Astrocyte (in vitro differentiated cells and primary cell): ENCODE data around the gene GNPTG. TPM values are rescaled to one million over a fixed set of nuclear protein-coding genes. Genes with fewer than 3 reads are reported as not detected.

Source experiments
- DNase-seq: peaks from one replicate; pipeline ENCODE4 v3.0.0-alpha.2; 2010; ENCODE audit warnings: low read depth
- FAIRE-seq: peaks from 2 replicates; lab custom pipeline; 2011; peaks lifted over from hg19 to GRCh38; lab: Jason Lieb, UNC
- H2AFZ ChIP-seq: 2 replicates; pipeline ENCODE4 v1.6.0; 2012; ENCODE audit warnings: low read depth, low read length, inconsistent platforms
- H3K27ac ChIP-seq: 2 replicates; pipeline ENCODE4 v1.5.1; 2011; ENCODE audit warnings: low read depth, low read length, inconsistent platforms
- H3K27me3 ChIP-seq: 2 replicates; pipeline ENCODE4 v1.6.0; 2011; ENCODE audit warnings: low read length, inconsistent platforms; ENCODE audit not compliant: insufficient read depth
- H3K36me3 ChIP-seq: 2 replicates; pipeline ENCODE4 v1.5.1; 2011; ENCODE audit warnings: low read length, inconsistent platforms; ENCODE audit not compliant: insufficient read depth
- H3K4me1 ChIP-seq: 2 replicates; pipeline ENCODE4 v1.5.1; 2011; ENCODE audit warnings: low read length, inconsistent platforms; ENCODE audit not compliant: insufficient read depth
- H3K4me2 ChIP-seq: 2 replicates; pipeline ENCODE4 v1.6.0; 2012; ENCODE audit warnings: low read length, inconsistent platforms
- H3K4me3 ChIP-seq: 2 replicates; pipeline ENCODE4 v1.5.1; 2011; ENCODE audit warnings: low read depth, mild to moderate bottlenecking, low read length, inconsistent platforms; ENCODE audit not compliant: insufficient read depth
- H3K79me2 ChIP-seq: 2 replicates; pipeline ENCODE4 v1.6.0; 2012; ENCODE audit warnings: mild to moderate bottlenecking, low read length, inconsistent platforms; ENCODE audit not compliant: insufficient read depth
- H3K9ac ChIP-seq: 2 replicates; pipeline ENCODE4 v1.6.0; 2012; ENCODE audit warnings: mild to moderate bottlenecking, low read length, inconsistent platforms
- H3K9me3 ChIP-seq: 2 replicates; pipeline ENCODE4 v1.5.1; 2012; ENCODE audit warnings: low read depth, mild to moderate bottlenecking, low read length, inconsistent platforms; ENCODE audit not compliant: insufficient read depth
- H4K20me1 ChIP-seq: 2 replicates; pipeline ENCODE4 v1.6.0; 2012; ENCODE audit warnings: low read length, inconsistent platforms; ENCODE audit not compliant: insufficient read depth
- H3K27ac Mint-ChIP-seq: one replicate; pipeline ENCODE4 v1.8.0; 2021; ENCODE audit warnings: mild to moderate bottlenecking, mixed read lengths; ENCODE audit not compliant: unreplicated experiment
- H3K27me3 Mint-ChIP-seq: one replicate; pipeline ENCODE4 v1.8.0; 2021; ENCODE audit warnings: low read depth, mixed read lengths; ENCODE audit not compliant: unreplicated experiment
- H3K36me3 Mint-ChIP-seq: one replicate; pipeline ENCODE4 v1.8.0; 2021; ENCODE audit warnings: low read depth, mixed read lengths; ENCODE audit not compliant: unreplicated experiment
- H3K4me1 Mint-ChIP-seq: one replicate; pipeline ENCODE4 v1.8.0; 2021; ENCODE audit warnings: low read depth, mixed read lengths; ENCODE audit not compliant: unreplicated experiment
- H3K4me3 Mint-ChIP-seq: one replicate; pipeline ENCODE4 v1.8.0; 2021; ENCODE audit warnings: mild to moderate bottlenecking, moderate library complexity, mixed read lengths; ENCODE audit not compliant: unreplicated experiment
- H3K9me3 Mint-ChIP-seq: one replicate; pipeline ENCODE4 v1.8.0; 2021; ENCODE audit warnings: mild to moderate bottlenecking, mixed read lengths; ENCODE audit not compliant: unreplicated experiment
- CTCF ChIP-seq: IDR thresholded peaks from 2 replicates; pipeline ENCODE4 v1.5.1; 2011; ENCODE audit warnings: low read depth, mild to moderate bottlenecking, inconsistent platforms, low read length, moderate library complexity; ENCODE audit not compliant: insufficient read depth
- EZH2 ChIP-seq: IDR thresholded peaks from 2 replicates; pipeline ENCODE4 v1.6.1; 2012; ENCODE audit warnings: mild to moderate bottlenecking, low read length, inconsistent platforms; ENCODE audit not compliant: insufficient read depth
- total RNA-seq: library from RNA; stranded (reverse); gene quantifications from 2 replicates; pipeline ENCODE4 v1.2.1, GENCODE V29; 2021

Gene GNPTG
- total RNA-seq, 1 donor from 2014 or later = 45.5 TPM

DNA sequence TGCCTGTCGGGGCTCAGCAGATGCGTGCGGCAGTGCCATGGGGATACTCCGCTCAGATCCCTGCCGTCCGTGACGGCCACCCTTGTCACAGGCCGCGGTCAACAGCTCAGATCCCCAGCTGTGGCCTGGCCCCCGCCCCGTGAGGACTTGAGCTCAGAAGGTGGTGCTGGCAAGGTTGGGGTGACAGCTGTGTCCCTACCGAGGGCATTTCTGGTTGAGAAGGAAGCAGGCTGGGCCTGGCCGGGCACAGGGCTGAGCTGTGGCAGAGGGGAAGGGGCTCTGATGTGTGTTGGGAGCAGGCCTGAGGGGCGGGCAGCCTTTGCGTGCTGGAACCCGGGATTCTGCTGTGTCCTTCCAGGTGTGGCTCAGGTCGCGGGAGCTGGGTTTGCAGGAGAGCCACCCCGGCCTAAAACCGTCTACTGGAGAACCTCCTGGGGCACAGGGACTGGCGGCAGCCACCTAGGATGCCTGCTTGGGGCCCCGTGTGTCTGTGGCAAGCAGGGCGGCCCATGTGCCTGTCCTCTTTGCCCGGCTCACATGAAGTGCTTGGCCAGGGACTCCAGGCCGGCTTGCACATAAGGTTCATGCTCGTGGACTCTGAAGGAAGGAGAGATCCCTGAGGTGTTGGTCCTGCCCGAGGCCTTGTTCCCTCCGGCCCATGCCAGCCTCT lies 37.2 kb upstream of the GNPTG start:
- Mint-ChIP-seq H3K27me3 (no peaks in the 10 kb centered on the region), H3K9me3 (no peaks in the 10 kb centered on the region), H3K4me1 (peaks cover 6% of the 10 kb centered on the region), H3K4me3 (no peak overlapping the region), H3K27ac (no peak overlapping the region), H3K36me3 (peaks cover 8% of the 10 kb centered on the region)
- DNase-seq (no peak), FAIRE-seq (no peak)
- TF ChIP-seq CTCF (no peak), EZH2 (no peak)
- no peak overlapping the region for H2AFZ ChIP-seq
- H3K4me3 ChIP-seq = no peak overlapping the region
- H4K20me1 ChIP-seq = peaks cover 93% of the 10 kb centered on the region
- no peak overlapping the region for H3K27ac ChIP-seq
- H3K79me2 ChIP-seq = peaks cover 97% of the 10 kb centered on the region
- H3K27me3 ChIP-seq = no peaks in the 10 kb centered on the region
- H3K36me3 ChIP-seq = peaks cover 34% of the 10 kb centered on the region
- H3K9ac ChIP-seq = no peak overlapping the region
- H3K4me1 ChIP-seq = peaks cover 24% of the 10 kb centered on the region
- no peak overlapping the region for H3K4me2 ChIP-seq
- H3K9me3 ChIP-seq = no peaks in the 10 kb centered on the region

DNA sequence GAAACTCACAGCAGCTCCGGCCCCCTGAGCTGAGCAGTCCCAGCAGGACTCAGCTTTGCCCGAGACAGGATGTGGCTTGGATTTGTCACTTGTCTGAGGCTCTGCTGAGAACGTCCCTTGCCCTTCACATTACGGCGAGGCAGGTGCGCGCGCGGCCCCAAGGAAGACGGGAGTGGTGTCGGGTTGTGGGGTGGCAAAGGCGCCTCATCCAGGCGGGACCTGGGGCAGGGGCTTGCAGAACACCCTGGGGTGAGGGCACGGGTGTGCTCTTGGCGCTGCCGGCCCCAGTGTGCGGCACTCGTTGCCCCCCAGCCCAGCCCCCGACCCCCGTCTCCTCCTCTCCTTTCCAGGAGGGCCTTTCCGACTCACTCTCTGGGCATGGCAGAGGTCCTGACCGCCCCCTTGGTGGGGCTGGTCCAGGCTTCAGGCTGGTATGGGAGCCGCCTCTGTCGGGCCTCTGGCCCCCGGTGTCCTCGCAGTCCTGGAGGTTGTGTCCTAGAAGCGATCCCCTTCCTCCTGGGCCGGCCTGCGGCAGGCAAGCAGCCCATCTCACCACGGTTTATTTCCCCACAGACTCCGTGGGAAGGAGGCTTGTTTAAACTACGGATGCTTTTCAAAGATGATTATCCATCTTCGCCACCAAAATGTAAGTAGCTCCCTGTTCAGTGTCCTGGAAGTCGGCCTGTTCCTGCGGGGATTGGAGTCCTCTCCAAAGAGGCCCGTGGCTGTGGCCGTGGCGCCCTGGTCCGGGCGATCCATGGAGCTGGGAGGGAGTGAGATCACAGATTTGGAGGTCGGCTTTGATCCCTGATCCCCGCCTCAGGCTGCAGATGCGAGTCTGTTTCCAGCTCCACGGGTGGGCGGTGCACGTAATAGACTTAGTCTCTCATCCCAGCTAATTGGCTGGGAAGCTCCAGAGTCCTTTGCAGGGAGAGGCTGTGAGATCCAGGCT lies 36.4 kb upstream of the GNPTG start:
- H3K4me3 Mint-ChIP-seq = no peak overlapping the region

More for the DNA sequence above, 36.4 kb upstream of the GNPTG start:
- no peaks in the 10 kb centered on the region for H3K9me3 Mint-ChIP-seq
- Histone ChIP-seq H2AFZ (no peak overlapping the region), H3K9me3 (no peaks in the 10 kb centered on the region), H3K4me3 (no peak overlapping the region), H3K4me1 (peaks cover 23% of the 10 kb centered on the region), H3K27me3 (no peaks in the 10 kb centered on the region), H3K27ac (no peak overlapping the region), H4K20me1 (peaks cover 97% of the 10 kb centered on the region), H3K79me2 (peaks cover 97% of the 10 kb centered on the region), H3K36me3 (peaks cover 40% of the 10 kb centered on the region), H3K4me2 (no peak overlapping the region), H3K9ac (no peak overlapping the region)
- FAIRE-seq = no peak
- no peaks in the 10 kb centered on the region for H3K27me3 Mint-ChIP-seq
- peaks cover 8% of the 10 kb centered on the region for H3K36me3 Mint-ChIP-seq
- TF ChIP-seq CTCF (no peak), EZH2 (no peak)
- peaks cover 6% of the 10 kb centered on the region for H3K4me1 Mint-ChIP-seq
- DNase-seq = no peak
- H3K27ac Mint-ChIP-seq = no peak overlapping the region
